GM23338 (cell line): ENCODE measurements around the gene ABCF2. TPM values are rescaled to one million over a fixed set of nuclear protein-coding genes. Genes with fewer than 3 reads are reported as not detected.

ENCODE experiments used
- ATAC-seq: fragments of 200-7000 bp; cut with Tn5 transposase; 3 replicates; pipeline ENCODE4 v1.9.1; 2020
- DNase-seq: peaks from one replicate; pipeline ENCODE4 v3.0.0-alpha.2; 2015; ENCODE audit warnings: low spot score
- H2AFZ ChIP-seq: fragments of 200-600 bp; sonication (generic); 2 replicates; pipeline ENCODE4 v1.8.0; 2016; ENCODE audit warnings: antibody characterized with exemption, mild to moderate bottlenecking, moderate library complexity
- H3F3A ChIP-seq: fragments of 200-600 bp; sonication (generic); replicated peaks from 2 replicates; pipeline ENCODE4 v1.8.0; 2017; ENCODE audit warnings: antibody characterized with exemption, mixed run types, low read depth
- H3K27ac ChIP-seq: fragments of 200-600 bp; sonication (generic); 2 replicates; pipeline ENCODE4 v1.6.1; 2016; ENCODE audit warnings: low read depth
- H3K27me3 ChIP-seq: fragments of 200-600 bp; sonication (generic); 2 replicates; pipeline ENCODE4 v1.8.0; 2016; ENCODE audit warnings: mild to moderate bottlenecking, mixed run types, moderate library complexity; ENCODE audit not compliant: insufficient read depth
- H3K36me3 ChIP-seq: fragments of 200-600 bp; sonication (generic); 2 replicates; pipeline ENCODE4 v1.8.0; 2016; ENCODE audit warnings: mild to moderate bottlenecking; ENCODE audit not compliant: insufficient read depth
- H3K4me1 ChIP-seq: fragments of 200-600 bp; sonication (generic); 2 replicates; pipeline ENCODE4 v1.8.0; 2016; ENCODE audit warnings: mild to moderate bottlenecking, moderate library complexity; ENCODE audit not compliant: insufficient read depth
- H3K4me2 ChIP-seq: fragments of 200-600 bp; sonication (generic); 2 replicates; pipeline ENCODE4 v1.7.1; 2017; ENCODE audit warnings: mixed run types
- H3K4me3 ChIP-seq: fragments of 200-600 bp; sonication (generic); 2 replicates; pipeline ENCODE4 v1.6.1; 2016; ENCODE audit warnings: mixed run types
- H3K79me2 ChIP-seq: fragments of 200-600 bp; sonication (generic); replicated peaks from 2 replicates; pipeline ENCODE4 v1.8.0; 2017; ENCODE audit warnings: mild to moderate bottlenecking; ENCODE audit not compliant: insufficient read depth
- H3K9me2 ChIP-seq: fragments of 200-600 bp; sonication (generic); 2 replicates; pipeline ENCODE4 v1.8.0; 2017; ENCODE audit not compliant: insufficient read depth
- H4K20me1 ChIP-seq: fragments of 200-600 bp; sonication (generic); replicated peaks from 2 replicates; pipeline ENCODE4 v1.8.0; 2017; ENCODE audit warnings: mild to moderate bottlenecking; ENCODE audit not compliant: insufficient read depth
- H3K27ac Mint-ChIP-seq: 2 replicates; pipeline ENCODE4 v1.8.0; 2020; ENCODE audit warnings: inconsistent platforms, mild to moderate bottlenecking, moderate library complexity, mixed read lengths
- H3K27me3 Mint-ChIP-seq: 3 replicates; pipeline ENCODE4 v1.8.0; 2022; ENCODE audit warnings: low read depth, mild to moderate bottlenecking, moderate library complexity, mixed read lengths, inconsistent platforms; ENCODE audit not compliant: insufficient read depth, poor library complexity
- H3K36me3 Mint-ChIP-seq: 3 replicates; pipeline ENCODE4 v1.8.0; 2021; ENCODE audit warnings: low read depth, mild to moderate bottlenecking, inconsistent platforms, moderate library complexity, mixed read lengths
- H3K4me1 Mint-ChIP-seq: 3 replicates; pipeline ENCODE4 v1.8.0; 2020; ENCODE audit warnings: mild to moderate bottlenecking, inconsistent platforms, mixed read lengths
- H3K4me3 Mint-ChIP-seq: 3 replicates; pipeline ENCODE4 v1.8.0; 2021; ENCODE audit warnings: moderate library complexity, mild to moderate bottlenecking, inconsistent platforms, mixed read lengths
- H3K9me3 Mint-ChIP-seq: 3 replicates; pipeline ENCODE4 v1.8.0; 2020; ENCODE audit warnings: moderate library complexity, mild to moderate bottlenecking, inconsistent platforms, mixed read lengths
- CREB1 ChIP-seq: fragments of 250-450 bp; sonication (Bioruptor Pico); IDR thresholded peaks from 2 replicates; pipeline ENCODE4 v1.5.0; 2020; ENCODE audit warnings: low read depth, mild to moderate bottlenecking, moderate library complexity
- EZH2 ChIP-seq: fragments of 200-600 bp; sonication (generic); IDR thresholded peaks from one replicate; pipeline ENCODE4 v1.8.0; 2017; ENCODE audit warnings: antibody characterized with exemption, mild to moderate bottlenecking, low read depth; ENCODE audit not compliant: unreplicated experiment
- EZH2phosphoT487 ChIP-seq: fragments of 200-600 bp; sonication (generic); IDR thresholded peaks from one replicate; pipeline ENCODE4 v1.8.1; 2018; ENCODE audit warnings: antibody characterized with exemption; ENCODE audit not compliant: unreplicated experiment
- JUNB ChIP-seq: IDR thresholded peaks from one replicate; pipeline ENCODE4 v1.6.1; 2016; ENCODE audit warnings: antibody characterized with exemption; ENCODE audit not compliant: unreplicated experiment
- NANOG ChIP-seq: IDR thresholded peaks from 2 replicates; pipeline ENCODE4 v1.6.1; 2016; ENCODE audit warnings: antibody characterized with exemption, borderline replicate concordance
- POLR2AphosphoS5 ChIP-seq: IDR thresholded peaks from 2 replicates; pipeline ENCODE4 v1.6.1; 2016; ENCODE audit warnings: antibody characterized with exemption, low read depth
- STAT1 ChIP-seq: IDR thresholded peaks from one replicate; pipeline ENCODE4 v1.6.1; 2016; ENCODE audit warnings: antibody characterized with exemption; ENCODE audit not compliant: unreplicated experiment
- ZNF114 ChIP-seq: fragments of 250-450 bp; sonication (Bioruptor Pico); IDR thresholded peaks from 2 replicates; pipeline ENCODE4 v1.5.0; 2020; ENCODE audit warnings: mild to moderate bottlenecking, moderate library complexity
- ZNF331 ChIP-seq: fragments of 250-450 bp; sonication (Bioruptor Pico); IDR thresholded peaks from 2 replicates; pipeline ENCODE4 v1.5.0; 2020; ENCODE audit warnings: low read depth, mild to moderate bottlenecking, moderate library complexity
- polyA plus RNA-seq: library from polyadenylated mRNA; unstranded; fragments of >200 nt; fragmentation: Nextera tagmentation; extraction: Ambion mirVana; gene quantifications from 2 replicates; pipeline ENCODE4 v1.2.1, GENCODE V29; 2016
- total RNA-seq: library from RNA; depleted of rRNA; stranded (reverse); fragments of >200 nt; shearing (Covaris generic); gene quantifications from 2 replicates; pipeline ENCODE4 v1.2.3, GENCODE V29; 2014
- TF ChIP-seq, protein P1 (sequence below): IDR thresholded peaks from one replicate; pipeline ENCODE4 v1.6.1; 2018; ENCODE audit warnings: antibody characterized with exemption; ENCODE audit not compliant: unreplicated experiment
- TF ChIP-seq, protein P2 (sequence below), 2 experiments: fragments of 200-600 bp in 1 of 2; sonication (generic) in 1 of 2; conservative IDR thresholded peaks; 2 replicates each; pipeline versions ENCODE4 v1.5.1 to v1.6.1; 2016 to 2017; ENCODE audit warnings: antibody characterized with exemption in 2 of 2, low read depth in 2 of 2, mild to moderate bottlenecking in 2 of 2, moderate library complexity in 1 of 2
- TF ChIP-seq, protein P3 (sequence below): IDR thresholded peaks from 2 replicates; pipeline ENCODE4 v1.6.1; 2016; ENCODE audit warnings: antibody characterized with exemption

The ABCF2 gene
- total and polyA plus RNA-seq, 2 experiments from 2014 or later, result 18.7 to 58.7 TPM

DNA sequence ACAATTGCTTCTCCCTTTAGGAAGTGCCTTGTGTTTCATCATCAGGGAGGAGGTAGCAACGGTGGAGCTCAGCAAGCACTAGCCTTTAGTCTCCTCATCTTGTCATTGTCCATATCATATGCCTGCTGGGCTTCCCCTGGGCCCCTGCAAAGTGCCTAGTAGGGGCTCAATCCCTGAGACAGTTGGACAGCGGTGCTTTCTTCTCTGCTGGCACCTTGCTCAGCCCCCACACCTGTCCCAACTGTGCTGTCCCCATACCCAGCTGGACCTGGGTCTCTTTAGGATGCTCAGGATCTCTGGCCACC, 16.0 kb upstream of the ABCF2 start:
- H3K79me2 ChIP-seq, result no peaks in the 10 kb centered on the region
- H3K4me2 ChIP-seq, result peak overlapping the region; percentile 70; the same call in 1 of the 2 replicates
- DNase-seq (no peak), ATAC-seq (no peak)
- peaks cover 41% of the 10 kb centered on the region for H3K27me3 ChIP-seq
- Mint-ChIP-seq H3K4me1 (peaks cover 53% of the 10 kb centered on the region), H3K4me3 (peak overlapping the region; percentile 26; the same call in 1 of the 3 replicates), H3K27me3 (peaks cover 41% of the 10 kb centered on the region), H3K9me3 (no peaks in the 10 kb centered on the region; the same call in 2 of the 3 replicates), H3K36me3 (peaks cover 2% of the 10 kb centered on the region; the same call in 2 of the 3 replicates), H3K27ac (no peak overlapping the region)
- H2AFZ ChIP-seq, result no peak overlapping the region
- TF ChIP-seq EZH2 (no peak), CREB1 (CRISPR knock-in tag) (no peak), STAT1 (no peak), NANOG (no peak), ZNF331 (CRISPR knock-in tag) (no peak), EZH2phosphoT487 (no peak), JUNB (no peak)
- TF ChIP-seq, protein P1, sequence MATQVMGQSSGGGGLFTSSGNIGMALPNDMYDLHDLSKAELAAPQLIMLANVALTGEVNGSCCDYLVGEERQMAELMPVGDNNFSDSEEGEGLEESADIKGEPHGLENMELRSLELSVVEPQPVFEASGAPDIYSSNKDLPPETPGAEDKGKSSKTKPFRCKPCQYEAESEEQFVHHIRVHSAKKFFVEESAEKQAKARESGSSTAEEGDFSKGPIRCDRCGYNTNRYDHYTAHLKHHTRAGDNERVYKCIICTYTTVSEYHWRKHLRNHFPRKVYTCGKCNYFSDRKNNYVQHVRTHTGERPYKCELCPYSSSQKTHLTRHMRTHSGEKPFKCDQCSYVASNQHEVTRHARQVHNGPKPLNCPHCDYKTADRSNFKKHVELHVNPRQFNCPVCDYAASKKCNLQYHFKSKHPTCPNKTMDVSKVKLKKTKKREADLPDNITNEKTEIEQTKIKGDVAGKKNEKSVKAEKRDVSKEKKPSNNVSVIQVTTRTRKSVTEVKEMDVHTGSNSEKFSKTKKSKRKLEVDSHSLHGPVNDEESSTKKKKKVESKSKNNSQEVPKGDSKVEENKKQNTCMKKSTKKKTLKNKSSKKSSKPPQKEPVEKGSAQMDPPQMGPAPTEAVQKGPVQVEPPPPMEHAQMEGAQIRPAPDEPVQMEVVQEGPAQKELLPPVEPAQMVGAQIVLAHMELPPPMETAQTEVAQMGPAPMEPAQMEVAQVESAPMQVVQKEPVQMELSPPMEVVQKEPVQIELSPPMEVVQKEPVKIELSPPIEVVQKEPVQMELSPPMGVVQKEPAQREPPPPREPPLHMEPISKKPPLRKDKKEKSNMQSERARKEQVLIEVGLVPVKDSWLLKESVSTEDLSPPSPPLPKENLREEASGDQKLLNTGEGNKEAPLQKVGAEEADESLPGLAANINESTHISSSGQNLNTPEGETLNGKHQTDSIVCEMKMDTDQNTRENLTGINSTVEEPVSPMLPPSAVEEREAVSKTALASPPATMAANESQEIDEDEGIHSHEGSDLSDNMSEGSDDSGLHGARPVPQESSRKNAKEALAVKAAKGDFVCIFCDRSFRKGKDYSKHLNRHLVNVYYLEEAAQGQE, result no peak
- peaks cover 4% of the 10 kb centered on the region; the same call in 1 of the 2 replicates for H4K20me1 ChIP-seq
- H3K4me3 ChIP-seq, result no peak overlapping the region
- no peak overlapping the region for H3K27ac ChIP-seq
- 0 out of 2 replicates have a peak, but pooled peaks cover 5% of the 10 kb centered on the region for H3F3A ChIP-seq
- no peaks in the 10 kb centered on the region for H3K9me2 ChIP-seq
- H3K36me3 ChIP-seq, result no peaks in the 10 kb centered on the region
- H3K4me1 ChIP-seq, result peaks cover 25% of the 10 kb centered on the region; the same call in 1 of the 2 replicates

DNA sequence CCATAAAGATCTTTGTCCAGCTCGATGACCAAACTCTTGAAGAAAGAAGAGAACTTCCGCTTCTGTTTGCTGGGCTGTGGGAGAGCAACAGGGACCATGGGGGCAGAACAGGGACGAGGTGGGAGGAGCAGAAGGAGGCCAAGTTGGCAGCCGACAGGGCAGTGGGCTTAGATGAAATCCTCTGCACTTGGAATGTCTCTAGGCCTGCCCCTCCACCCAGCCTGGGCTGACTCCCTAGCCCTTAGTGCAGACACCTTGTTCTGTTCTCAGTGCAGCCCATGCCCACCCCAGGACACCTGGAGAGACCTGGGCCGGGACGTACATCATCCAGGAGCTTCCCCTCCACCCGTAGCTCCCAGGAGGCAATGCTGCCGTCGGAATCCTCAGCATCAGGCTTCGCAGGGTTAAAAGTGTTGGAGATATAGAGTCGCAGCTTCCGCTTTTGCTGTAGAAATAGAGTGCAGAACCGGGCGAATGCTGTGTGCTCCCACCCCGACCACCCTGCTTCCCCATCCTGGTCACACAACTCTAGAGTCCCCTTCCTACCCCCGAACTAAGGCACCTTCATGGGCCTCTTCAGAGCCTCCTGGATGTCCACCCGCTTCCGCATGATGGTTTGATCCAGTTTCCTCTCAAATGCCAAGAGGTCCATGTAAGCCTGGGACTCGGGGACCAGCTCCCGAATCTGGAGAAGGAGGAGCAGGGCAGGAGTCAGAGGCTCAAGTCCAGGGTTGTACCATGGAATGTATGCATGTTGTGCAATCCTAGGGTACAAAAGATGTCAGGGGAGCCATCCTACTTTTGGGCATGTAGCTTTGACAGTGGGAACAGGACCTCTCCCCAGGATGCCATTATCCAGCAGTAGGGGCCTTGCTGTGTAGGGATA, 15.4 kb upstream of the ABCF2 start:
- Histone ChIP-seq H4K20me1 (peaks cover 8% of the 10 kb centered on the region; the same call in 1 of the 2 replicates), H3K4me1 (peaks cover 25% of the 10 kb centered on the region; the same call in 1 of the 2 replicates), H3K27ac (no peak overlapping the region), H3K9me2 (no peaks in the 10 kb centered on the region), H3K36me3 (no peaks in the 10 kb centered on the region), H2AFZ (no peak overlapping the region), H3F3A (0 out of 2 replicates have a peak, but pooled peaks cover 5% of the 10 kb centered on the region), H3K79me2 (no peaks in the 10 kb centered on the region), H3K4me2 (no peak overlapping the region), H3K4me3 (no peak overlapping the region), H3K27me3 (peaks cover 35% of the 10 kb centered on the region)
- DNase-seq (no peak), ATAC-seq (no peak)
- Mint-ChIP-seq H3K27me3 (peaks cover 35% of the 10 kb centered on the region), H3K36me3 (peaks cover 2% of the 10 kb centered on the region; the same call in 2 of the 3 replicates), H3K9me3 (no peaks in the 10 kb centered on the region; the same call in 2 of the 3 replicates), H3K4me1 (peaks cover 49% of the 10 kb centered on the region), H3K4me3 (no peak overlapping the region), H3K27ac (no peak overlapping the region)
- no peak for TF ChIP-seq JUNB
- no peak for TF ChIP-seq STAT1
- TF ChIP-seq POLR2AphosphoS5, result no peak
- TF ChIP-seq CREB1 (CRISPR knock-in tag), result no peak
- no peak for TF ChIP-seq EZH2phosphoT487
- no peak for TF ChIP-seq ZNF114
- TF ChIP-seq, protein P2, sequence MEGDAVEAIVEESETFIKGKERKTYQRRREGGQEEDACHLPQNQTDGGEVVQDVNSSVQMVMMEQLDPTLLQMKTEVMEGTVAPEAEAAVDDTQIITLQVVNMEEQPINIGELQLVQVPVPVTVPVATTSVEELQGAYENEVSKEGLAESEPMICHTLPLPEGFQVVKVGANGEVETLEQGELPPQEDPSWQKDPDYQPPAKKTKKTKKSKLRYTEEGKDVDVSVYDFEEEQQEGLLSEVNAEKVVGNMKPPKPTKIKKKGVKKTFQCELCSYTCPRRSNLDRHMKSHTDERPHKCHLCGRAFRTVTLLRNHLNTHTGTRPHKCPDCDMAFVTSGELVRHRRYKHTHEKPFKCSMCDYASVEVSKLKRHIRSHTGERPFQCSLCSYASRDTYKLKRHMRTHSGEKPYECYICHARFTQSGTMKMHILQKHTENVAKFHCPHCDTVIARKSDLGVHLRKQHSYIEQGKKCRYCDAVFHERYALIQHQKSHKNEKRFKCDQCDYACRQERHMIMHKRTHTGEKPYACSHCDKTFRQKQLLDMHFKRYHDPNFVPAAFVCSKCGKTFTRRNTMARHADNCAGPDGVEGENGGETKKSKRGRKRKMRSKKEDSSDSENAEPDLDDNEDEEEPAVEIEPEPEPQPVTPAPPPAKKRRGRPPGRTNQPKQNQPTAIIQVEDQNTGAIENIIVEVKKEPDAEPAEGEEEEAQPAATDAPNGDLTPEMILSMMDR (conservative IDR thresholded peaks at IDR 0.05; ENCODE audit: low read depth in 2 of 2), result no peak
- TF ChIP-seq, protein P3, sequence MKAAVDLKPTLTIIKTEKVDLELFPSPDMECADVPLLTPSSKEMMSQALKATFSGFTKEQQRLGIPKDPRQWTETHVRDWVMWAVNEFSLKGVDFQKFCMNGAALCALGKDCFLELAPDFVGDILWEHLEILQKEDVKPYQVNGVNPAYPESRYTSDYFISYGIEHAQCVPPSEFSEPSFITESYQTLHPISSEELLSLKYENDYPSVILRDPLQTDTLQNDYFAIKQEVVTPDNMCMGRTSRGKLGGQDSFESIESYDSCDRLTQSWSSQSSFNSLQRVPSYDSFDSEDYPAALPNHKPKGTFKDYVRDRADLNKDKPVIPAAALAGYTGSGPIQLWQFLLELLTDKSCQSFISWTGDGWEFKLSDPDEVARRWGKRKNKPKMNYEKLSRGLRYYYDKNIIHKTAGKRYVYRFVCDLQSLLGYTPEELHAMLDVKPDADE, result no peak
- TF ChIP-seq ZNF331 (CRISPR knock-in tag), result no peak
